ENCODE data around the gene TMEM131L. TPM values are rescaled to one million over a fixed set of nuclear protein-coding genes. Genes with fewer than 3 reads are reported as not detected.

Gene TMEM131L
- total and polyA plus RNA-seq, 9 donors = 3.6 to 18.4 (median 10.7) TPM

- Histone ChIP-seq H3K27me3 (no peaks in the 10 kb centered on the region), H3K9me3 (no peaks in the 10 kb centered on the region), H3K4me3 (no peak overlapping the region), H3K36me3 (no peaks in the 10 kb centered on the region), H3K27ac (no peak overlapping the region), H3K4me1 (ENCODE audit: insufficient read depth) (no peaks in the 10 kb centered on the region)
- TF ChIP-seq CTCF (IDR thresholded peaks at IDR 0.05) = no peak
- intact Hi-C loops (cut with DNase I) = no loop called here
- 66 to 71% (median 71%) methylated on average over 3 of the region's 3 CpGs for WGBS, 3 donors
- no peak for DNase-seq
Measured at GRCh38 chr4:153634738-153635353, 168.7 kb downstream of the TMEM131L start.

DNA sequence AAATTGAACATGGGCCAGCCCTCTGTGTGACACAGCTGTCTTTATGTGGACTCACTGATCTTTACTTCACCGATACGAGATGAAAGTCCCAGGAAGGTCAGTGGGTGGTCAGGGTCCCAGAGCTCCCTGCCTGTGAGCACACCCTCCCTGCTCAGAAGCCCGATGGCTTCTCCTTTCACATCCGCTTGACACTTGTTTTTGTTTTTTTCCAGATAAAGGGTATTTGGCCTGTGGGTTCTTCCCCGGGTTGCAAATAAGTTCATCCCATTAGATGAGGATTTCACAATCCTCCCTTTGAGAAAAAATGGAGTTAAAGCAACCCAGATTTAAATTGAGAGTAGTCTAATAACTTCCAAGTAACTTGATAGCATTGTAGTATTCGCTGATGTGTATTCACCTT, 169.7 kb downstream of the TMEM131L start:
- no peak for TF ChIP-seq EP300 (IDR thresholded peaks at IDR 0.05)
- no peak for TF ChIP-seq CTCF (IDR thresholded peaks at IDR 0.05)
- no peak for TF ChIP-seq POLR2A (IDR thresholded peaks at IDR 0.05)
- intact Hi-C loops (cut with DNase I) = no loop called here
- no peak for DNase-seq
- Histone ChIP-seq H3K27ac (no peak overlapping the region), H3K36me3 (no peaks in the 10 kb centered on the region), H3K27me3 (no peaks in the 10 kb centered on the region), H3K4me3 (no peak overlapping the region), H3K9me3 (no peaks in the 10 kb centered on the region), H3K4me1 (ENCODE audit: insufficient read depth) (no peaks in the 10 kb centered on the region)
- WGBS, 3 donors = 46 to 81% (median 52%) methylated on average over 6 of the region's 6 CpGs

GRCh38 chr4:153637201-153637600, 171.0 kb downstream of the TMEM131L start:
- intact Hi-C loops (cut with DNase I) = no loop called here
- no peak for DNase-seq
- Histone ChIP-seq H3K9me3 (no peaks in the 10 kb centered on the region), H3K27ac (no peak overlapping the region), H3K4me1 (ENCODE audit: insufficient read depth) (no peaks in the 10 kb centered on the region), H3K4me3 (no peak overlapping the region), H3K27me3 (no peaks in the 10 kb centered on the region), H3K36me3 (no peaks in the 10 kb centered on the region)
- TF ChIP-seq EP300 (IDR thresholded peaks at IDR 0.05) (no peak), POLR2A (IDR thresholded peaks at IDR 0.05) (no peak), CTCF (IDR thresholded peaks at IDR 0.05) (no peak)
- 72 to 78% (median 73%) methylated on average over 3 of the region's 3 CpGs for WGBS, 3 donors

DNA sequence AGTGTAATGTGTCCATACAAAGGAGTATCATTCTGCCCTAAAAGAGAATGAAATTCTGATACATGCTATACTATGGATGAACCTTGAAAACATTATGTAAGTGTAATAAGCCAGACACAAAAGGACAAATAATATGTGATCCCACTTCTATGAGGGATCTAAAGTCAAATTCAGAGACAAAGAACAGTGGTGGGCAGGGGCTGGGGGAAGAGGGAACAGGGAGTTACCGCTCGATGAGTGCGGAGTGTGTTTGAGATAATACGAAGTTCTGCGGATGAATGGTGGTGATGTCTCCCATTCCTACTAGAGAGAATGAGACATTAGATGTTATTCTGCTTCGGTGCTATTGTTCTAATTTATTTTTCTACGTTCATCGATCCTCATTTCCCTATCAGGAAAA, 171.9 kb downstream of the TMEM131L start:
- intact Hi-C loops (cut with DNase I) = no loop called here
- Histone ChIP-seq H3K9me3 (no peaks in the 10 kb centered on the region), H3K27me3 (no peaks in the 10 kb centered on the region), H3K4me3 (no peak overlapping the region), H3K4me1 (ENCODE audit: insufficient read depth) (no peaks in the 10 kb centered on the region), H3K27ac (no peak overlapping the region), H3K36me3 (no peaks in the 10 kb centered on the region)
- TF ChIP-seq CTCF (IDR thresholded peaks at IDR 0.05) (no peak), EP300 (IDR thresholded peaks at IDR 0.05) (no peak), POLR2A (IDR thresholded peaks at IDR 0.05) (no peak)
- no peak for DNase-seq
- WGBS, 3 donors = 91 to 93% (median 92%) methylated on average over 8 of the region's 8 CpGs
